ENCODE results near the gene GALNT2. TPM values are rescaled to one million over a fixed set of nuclear protein-coding genes. Genes with fewer than 3 reads are reported as not detected.

GALNT2 gene
- total and polyA plus RNA-seq, 9 of the 15 experiments (the other 6 are each of a cell fraction or from before 2014, with no cell fraction given): 1.6 to 106 (median 51.9) TPM

DNA sequence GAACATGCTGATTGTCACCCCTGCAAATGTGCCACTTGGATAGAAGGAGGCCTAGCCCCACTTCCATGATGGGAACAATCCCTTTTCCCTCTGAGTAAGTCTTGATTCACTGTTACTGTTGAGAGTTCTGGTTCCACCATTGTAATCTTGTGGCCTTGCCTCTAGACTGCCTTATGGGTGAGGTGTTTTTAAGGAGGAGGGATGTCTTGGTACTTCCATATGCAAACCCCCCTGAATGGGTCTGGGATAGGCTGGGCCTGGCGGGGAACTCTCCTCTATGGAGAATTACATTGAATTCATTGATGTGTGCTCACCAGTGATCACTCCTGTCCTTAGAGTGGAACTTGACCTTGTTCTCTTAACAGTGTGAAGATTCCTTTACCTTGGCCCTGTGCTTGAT is 5.8 kb downstream of the GALNT2 start (continued):
- TF ChIP-seq THRAP3 (IDR thresholded peaks at IDR 0.05; ENCODE audit: borderline replicate concordance): no peak
- no peak for TF ChIP-seq PRMT5 (CRISPR knock-in tag; IDR thresholded peaks at IDR 0.05)
- TF ChIP-seq, protein P1, sequence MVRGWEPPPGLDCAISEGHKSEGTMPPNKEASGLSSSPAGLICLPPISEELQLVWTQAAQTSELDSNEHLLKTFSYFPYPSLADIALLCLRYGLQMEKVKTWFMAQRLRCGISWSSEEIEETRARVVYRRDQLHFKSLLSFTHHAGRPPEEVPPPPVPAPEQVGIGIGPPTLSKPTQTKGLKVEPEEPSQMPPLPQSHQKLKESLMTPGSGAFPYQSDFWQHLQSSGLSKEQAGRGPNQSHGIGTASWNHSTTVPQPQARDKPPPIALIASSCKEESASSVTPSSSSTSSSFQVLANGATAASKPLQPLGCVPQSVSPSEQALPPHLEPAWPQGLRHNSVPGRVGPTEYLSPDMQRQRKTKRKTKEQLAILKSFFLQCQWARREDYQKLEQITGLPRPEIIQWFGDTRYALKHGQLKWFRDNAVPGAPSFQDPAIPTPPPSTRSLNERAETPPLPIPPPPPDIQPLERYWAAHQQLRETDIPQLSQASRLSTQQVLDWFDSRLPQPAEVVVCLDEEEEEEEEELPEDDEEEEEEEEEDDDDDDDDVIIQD (CRISPR knock-in tag; IDR thresholded peaks at IDR 0.05): no peak
- no peak for TF ChIP-seq ZFP30 (CRISPR knock-in tag; IDR thresholded peaks at IDR 0.05; ENCODE audit: borderline replicate concordance)
- TF ChIP-seq, protein P2, sequence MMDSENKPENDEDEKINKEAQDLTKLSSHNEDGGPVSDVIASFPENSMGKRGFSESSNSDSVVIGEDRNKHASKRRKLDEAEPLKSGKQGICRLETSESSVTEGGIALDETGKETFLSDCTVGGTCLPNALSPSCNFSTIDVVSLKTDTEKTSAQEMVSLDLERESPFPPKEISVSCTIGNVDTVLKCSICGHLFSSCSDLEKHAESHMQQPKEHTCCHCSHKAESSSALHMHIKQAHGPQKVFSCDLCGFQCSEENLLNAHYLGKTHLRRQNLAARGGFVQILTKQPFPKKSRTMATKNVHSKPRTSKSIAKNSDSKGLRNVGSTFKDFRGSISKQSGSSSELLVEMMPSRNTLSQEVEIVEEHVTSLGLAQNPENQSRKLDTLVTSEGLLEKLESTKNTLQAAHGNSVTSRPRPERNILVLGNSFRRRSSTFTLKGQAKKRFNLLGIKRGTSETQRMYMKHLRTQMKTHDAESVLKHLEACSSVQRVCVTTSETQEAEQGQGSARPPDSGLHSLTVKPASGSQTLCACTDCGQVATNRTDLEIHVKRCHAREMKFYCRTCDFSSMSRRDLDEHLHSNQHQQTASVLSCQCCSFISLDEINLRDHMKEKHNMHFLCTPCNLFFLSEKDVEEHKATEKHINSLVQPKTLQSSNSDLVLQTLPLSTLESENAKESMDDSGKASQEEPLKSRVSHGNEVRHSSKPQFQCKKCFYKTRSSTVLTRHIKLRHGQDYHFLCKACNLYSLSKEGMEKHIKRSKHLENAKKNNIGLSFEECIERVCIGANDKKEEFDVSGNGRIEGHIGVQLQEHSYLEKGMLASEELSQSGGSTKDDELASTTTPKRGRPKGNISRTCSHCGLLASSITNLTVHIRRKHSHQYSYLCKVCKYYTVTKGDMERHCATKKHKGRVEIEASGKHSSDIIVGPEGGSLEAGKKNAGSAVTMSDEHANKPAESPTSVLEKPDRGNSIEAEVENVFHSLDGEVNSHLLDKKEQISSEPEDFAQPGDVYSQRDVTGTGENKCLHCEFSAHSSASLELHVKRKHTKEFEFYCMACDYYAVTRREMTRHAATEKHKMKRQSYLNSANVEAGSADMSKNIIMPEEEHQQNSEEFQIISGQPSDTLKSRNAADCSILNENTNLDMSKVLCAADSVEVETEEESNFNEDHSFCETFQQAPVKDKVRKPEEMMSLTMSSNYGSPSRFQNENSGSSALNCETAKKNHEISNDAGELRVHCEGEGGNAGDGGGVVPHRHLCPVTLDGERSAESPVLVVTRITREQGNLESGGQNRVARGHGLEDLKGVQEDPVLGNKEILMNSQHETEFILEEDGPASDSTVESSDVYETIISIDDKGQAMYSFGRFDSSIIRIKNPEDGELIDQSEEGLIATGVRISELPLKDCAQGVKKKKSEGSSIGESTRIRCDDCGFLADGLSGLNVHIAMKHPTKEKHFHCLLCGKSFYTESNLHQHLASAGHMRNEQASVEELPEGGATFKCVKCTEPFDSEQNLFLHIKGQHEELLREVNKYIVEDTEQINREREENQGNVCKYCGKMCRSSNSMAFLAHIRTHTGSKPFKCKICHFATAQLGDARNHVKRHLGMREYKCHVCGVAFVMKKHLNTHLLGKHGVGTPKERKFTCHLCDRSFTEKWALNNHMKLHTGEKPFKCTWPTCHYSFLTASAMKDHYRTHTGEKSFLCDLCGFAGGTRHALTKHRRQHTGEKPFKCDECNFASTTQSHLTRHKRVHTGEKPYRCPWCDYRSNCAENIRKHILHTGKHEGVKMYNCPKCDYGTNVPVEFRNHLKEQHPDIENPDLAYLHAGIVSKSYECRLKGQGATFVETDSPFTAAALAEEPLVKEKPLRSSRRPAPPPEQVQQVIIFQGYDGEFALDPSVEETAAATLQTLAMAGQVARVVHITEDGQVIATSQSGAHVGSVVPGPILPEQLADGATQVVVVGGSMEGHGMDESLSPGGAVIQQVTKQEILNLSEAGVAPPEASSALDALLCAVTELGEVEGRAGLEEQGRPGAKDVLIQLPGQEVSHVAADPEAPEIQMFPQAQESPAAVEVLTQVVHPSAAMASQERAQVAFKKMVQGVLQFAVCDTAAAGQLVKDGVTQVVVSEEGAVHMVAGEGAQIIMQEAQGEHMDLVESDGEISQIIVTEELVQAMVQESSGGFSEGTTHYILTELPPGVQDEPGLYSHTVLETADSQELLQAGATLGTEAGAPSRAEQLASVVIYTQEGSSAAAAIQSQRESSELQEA (IDR thresholded peaks at IDR 0.05; ENCODE audit: low read depth): no peak
- no peak for TF ChIP-seq KLF16 (IDR thresholded peaks at IDR 0.05)
- no peak for TF ChIP-seq ZEB2 (IDR thresholded peaks at IDR 0.05)

All from K562 (cell line).